CD4-positive, alpha-beta T cell treated with Interleukin-15 for 4 hours (primary cell): ENCODE results near the gene CD300A.

Experiments
- DNase-seq: peaks from one replicate; pipeline ENCODE4 v3.0.0-alpha.2; 2020; ENCODE audit warnings: low spot score

Gene CD300A

GRCh38 chr17:74466111-74466827, at the start of gene CD300A:
Gene CD300A, plus strand, starts transcription at chr17:74466634. Its CDS starts 70 bp downstream, at chr17:74466704.
- no peak for DNase-seq

DNA sequence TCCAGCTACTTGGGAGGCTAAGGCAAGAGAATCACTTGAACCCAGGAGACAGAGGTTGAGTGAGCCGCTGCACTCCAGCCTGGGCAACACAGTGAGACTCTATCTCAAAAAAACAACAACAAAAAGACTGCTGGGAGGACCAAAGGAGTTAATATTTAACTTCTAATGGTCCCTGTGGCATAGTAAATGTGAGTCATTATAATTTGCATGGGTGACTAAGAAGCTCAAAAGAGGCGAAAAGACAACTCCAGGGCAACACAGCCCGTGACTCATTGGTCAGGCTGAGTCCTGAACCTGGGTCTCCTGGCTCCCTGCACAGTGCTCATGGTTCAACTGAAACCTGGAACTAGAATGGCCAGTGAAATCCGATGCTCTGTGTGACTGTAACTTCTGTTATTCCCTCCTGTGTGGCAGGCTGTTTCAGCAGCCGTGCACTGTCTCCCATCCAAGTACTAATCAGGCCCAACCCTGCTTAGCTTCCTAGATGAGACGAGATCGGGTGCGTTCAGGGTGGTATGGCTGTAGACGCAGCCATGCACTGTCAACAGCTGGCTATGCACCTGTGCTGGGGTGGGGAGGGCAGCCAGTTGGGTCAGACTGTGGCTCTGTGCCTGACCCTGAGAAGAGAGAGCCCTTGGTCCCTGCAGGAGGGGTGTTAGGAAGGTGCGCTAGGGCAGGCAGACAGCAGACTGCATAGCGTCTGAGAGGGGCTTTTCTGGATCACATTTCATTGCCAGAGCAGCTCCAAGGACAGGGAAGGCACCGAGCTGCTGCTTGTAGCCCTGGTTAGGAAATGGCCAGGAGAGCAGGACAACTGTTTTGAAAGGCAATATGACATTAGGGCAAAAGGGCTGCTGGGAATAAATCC, 49.0 kb upstream of the CD300A start:
- no peak for DNase-seq

DNA sequence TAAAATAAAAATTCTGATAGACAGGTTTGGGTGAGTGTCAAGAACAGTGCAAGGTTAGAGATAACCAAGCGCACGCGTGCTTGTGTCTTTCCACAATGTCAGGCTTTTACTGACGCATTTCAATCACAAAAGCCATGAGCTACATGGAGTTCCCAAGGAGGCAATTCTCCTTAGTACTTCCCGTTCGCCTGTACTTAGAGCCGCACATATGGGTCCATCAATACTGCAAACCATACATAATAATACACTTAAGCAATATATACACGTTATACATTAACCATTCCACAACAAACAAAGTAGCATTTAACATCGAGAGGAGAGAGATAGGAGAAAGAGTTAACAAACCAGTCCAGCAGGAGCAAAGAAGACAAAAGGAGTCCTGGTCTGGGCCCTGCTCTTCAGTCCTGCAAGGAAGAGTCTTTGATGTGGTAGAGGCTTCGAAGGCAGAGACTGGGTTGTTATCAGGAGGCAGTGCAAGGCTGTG, 46.5 kb upstream of the CD300A start:
- no peak for DNase-seq

GRCh38 chr17:74424117-74424516, 42.3 kb upstream of the CD300A start:
- DNase-seq: no peak

DNA sequence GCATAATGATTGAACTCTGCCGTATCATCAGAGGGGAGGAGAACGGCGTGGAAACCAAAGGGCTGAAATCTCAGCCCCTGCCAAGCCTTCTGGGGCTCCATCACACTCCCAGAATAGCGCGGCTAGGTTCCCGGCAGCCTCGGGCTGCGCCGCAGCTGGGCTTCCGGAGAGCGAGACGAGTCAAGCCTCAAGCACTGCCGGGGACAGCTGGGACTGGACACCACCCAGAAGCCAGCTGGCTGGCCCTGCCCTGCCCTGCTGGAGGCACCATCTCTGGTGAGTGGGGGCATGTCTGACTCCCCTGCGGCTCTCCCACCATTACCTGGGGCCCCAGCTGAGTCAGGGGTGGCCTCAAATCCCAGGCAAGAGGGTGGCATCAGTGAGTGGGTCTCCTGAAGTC, 41.8 kb upstream of the CD300A start:
- DNase-seq: no peak

DNA sequence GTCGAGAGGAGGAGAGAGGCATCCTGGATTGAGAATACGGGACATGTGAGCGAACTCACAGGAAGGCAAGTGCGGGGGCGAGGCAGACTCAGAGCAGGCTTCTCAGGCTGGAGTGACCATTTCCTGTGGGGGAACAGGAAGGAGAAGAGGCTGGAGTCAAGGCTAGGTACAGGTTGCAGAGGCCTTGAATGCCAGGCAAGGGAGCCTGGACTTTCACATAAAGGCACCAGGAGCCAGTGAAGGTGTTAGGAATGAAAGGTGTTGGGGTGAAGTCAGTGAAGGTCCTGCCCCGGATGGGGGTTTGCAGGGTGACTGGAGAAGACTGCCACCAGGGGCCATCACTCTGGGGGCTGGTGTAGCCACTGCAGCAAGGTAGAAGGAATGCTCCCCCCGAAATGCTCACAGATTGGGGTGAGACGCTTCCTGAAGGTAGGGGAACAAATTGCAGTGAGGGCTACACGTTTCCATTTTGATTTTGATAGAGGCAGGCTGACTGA, 39.8 kb upstream of the CD300A start:
- no peak for DNase-seq

DNA sequence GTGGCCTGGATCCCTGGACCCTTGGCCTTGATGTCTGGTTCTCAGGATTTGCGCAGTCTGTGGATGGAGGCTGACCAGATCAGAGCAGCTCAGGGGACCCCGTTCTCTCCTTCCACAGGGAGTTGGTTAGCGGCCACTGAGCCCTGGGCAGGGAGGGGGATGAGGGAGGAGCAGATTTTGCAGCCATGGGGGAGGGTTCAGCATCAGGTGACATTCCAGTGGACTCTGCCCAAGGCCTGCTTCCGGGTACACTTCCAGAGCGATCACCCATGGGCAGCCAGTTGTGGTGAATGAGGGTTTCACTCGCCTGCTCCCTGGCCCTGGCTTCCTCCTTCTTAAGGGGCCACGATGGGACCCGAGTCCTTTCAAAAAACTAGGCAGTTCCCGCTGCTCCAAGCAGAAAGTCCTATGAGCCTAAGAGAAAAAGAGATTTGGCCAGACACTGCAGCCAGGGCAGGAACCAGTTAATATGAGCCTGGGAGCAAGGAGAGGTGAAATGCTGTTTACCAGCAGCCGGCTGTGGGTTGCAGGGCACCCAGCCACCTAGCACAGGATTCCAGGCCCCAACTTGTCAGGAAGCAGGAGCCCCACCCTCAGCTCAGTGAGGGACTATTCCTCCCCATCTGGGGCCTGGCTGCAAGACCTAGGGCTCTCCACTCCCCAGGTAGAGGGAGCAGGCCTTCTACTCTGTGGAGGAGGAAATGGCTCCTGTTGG, 39.2 kb upstream of the CD300A start:
- DNase-seq: no peak

DNA sequence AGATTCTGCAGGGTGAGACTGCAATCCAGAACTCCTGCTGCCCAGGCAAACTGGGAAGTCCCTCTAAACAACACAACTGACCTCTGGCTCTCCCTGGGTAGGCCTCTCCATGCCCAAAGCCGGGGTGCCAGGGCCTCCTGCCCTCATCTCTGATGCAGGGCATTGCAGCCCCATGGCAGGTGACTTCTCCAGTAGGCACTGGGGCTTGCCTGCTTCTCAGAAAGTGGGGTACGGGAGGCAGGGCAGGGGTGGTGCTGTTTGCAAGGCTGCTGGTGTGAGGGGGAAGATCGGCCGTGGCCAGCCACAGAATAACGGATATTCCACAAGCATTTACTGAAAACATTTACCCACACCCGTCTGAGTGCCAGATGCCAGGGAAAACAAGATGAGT, 38.7 kb upstream of the CD300A start:
- no peak for DNase-seq

- DNase-seq: no peak
Measured at GRCh38 chr17:74429604-74430384, 36.6 kb upstream of the CD300A start.

- no peak for DNase-seq
Measured at GRCh38 chr17:74430385-74430705, 36.1 kb upstream of the CD300A start.

DNA sequence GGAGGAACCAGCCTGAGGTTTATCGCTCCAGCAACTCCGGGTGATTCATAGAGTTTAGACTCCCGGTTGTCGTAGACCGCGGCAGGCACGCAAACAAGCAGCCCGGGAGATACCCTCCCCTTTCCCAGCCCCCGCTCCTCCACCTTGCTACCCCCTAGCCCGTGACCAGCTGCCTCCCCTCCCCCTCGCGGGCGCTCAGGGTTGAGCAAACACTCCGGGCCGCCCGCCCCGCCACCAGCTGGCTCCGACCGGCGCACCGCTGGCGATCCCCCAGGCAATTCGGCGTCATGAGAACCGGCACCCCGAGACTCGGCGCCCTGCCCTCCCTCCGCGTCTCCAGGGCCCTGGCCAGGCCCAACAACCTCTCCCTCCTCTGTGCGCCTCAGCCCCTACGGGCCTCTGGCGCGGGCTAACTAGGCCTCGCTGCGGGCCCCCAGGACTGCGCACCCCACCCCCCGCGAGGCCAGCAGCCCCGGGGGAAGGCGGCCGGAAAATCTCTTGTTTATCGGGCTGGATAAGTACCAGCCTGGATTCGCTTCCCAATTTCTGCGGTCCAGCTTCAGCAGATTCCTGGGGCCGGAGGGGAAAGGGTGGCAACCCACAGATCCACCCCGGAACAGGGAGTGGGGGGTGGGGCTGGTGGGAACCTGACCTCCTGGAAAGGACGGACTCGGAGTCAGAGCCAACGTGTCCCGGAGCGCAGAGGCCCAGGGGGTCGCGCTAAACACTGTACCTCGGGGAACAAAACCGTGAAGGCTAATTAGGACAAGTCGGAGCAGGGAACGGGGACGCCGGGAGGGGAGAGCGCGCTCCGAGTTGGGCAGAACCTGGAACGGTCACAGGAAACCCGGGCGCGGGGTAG, 35.5 kb upstream of the CD300A start:
- no peak for DNase-seq

DNA sequence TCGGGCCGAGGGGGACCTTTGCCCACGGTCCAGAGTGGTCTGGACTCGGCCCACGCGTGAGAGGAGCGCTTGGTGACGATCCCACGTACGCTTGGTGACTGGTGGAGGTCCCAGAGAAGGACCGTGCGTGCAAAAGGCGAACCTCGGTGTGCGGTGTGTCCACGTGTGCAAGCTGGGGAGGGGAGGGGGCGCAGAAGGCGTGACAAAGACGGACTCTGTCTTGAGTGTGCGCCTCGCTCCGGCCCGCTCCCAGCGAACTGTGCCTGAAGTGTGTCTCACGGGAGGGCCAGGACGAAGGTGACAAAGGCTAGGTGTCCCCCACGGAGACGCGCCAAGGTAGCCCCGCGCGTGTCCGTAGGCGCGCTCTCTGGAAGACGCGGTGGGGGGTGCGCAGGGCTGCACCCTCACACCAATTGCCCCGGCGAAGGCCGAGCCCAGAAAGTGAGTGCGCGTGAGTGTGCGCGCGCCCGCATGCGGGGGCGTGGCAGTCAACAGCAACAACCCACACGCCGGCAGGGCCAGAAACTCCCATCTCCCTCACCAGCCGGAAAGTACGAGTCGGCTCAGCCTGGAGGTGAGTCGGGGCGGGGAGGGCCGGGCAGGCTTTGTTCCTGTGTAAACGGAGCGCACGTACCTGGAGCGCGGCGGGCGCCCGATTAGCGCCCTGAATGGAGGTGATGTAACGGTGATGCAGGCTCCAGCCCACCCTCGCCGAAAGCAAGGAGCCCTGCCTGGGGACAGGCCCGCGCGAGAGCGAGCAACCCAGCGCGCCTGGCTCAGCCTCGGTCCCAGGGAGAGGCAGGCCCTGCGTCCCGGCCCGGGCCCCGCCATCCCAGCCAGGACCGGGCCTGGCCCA, 34.6 kb upstream of the CD300A start, which contains the start of gene GPRC5C:
TSS of gene GPRC5C (plus strand) at position 521 of the 856 bp plus-strand sequence. CDS start 7,689 bp downstream, outside the sequence.
- peak; percentile 12 for DNase-seq

GRCh38 chr17:74432424-74432690, 34.1 kb upstream of the CD300A start:
- DNase-seq: no peak

DNA sequence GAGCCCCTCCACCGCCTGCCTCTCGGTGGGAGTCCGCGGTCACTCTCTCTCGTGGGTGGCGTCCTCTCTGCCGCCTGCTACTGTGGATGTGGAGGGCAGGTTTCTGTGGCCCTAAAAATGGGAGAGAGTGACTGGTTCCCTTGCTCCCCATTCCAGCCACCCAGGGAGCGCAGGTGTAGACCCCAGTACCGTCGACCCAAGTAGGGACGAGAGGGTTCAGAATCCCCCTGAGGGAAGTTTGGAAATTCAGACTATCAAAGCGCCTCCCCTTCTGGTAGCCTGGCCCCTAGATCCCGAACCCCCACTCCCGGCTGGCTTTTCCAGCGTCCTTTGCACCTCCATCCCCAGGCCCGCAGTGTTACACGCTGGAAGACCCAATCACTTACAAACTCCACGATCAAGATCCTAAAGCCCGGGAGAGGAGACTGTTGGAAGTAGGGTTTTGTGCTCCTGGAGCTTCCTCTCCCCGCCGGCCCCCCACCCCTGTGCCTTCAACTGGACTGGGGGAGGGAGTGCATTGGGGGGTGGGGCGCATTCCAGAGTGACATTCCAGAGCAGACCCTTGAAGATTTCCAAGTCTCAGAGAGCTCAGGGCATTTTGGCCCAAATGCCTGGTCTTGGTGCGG, 33.6 kb upstream of the CD300A start:
- no peak for DNase-seq

DNA sequence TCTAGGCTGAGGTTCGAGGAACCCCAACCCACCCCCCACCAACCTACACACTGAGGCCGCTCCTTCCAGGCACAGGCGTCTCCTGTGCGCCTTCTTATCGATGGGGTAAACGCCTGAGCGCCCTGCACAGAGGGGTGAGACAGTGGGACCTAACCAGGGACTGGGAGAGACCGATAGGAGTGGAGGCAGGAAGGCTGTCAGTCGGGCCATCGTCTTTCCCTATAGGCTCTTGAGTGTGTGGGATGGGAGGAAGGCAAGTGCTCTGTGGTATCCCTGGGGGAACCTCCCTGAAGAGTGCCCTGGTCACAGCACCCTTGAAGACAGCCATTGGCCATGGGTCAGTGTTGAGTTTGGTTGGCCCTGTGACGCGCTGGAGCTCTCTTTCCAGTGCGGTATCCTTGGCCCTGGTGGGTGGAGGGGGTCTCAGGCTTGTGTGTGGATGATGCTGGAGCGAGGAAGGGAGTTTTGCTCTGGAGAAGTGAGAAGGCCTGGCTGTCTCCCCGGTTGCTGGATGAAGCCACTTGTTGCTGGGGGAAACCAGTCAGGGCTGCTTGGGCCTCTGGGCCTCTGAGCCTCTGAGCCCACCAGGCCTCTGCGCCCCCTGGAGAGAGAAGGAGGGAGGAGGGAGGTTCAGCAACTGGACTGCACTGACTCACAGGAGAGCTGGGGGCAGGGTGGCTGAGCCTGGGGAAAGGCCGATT, 32.9 kb upstream of the CD300A start:
- DNase-seq: no peak

DNA sequence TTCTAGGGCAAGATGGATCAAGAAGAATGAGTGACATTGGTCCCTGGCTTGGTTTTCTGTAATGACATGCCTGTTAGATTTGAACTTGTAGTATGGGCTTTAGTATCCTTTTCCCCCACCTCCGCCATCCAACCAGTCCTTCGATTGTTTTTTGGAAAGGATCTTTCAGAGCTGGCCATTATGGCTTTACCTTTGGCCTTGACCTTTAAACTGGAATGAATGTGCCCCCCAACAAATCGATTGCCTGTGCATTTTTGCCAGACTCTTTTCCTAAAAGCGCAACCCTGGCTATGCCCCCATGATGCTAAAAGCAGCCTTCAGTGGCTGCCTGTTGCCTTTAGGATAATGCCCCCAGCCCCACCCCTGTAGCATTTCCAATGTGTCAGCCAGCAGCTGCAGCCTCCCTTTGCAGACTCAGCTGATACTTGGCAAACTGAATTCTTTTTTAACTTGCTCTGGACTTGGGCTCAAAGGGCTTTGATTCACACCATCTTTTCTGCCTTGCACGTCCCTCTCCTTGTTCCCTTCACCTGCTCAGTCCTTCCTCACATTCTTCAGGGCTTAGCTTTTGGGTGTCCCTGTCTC, 30.6 kb upstream of the CD300A start:
- no peak for DNase-seq

GRCh38 chr17:74437702-74438101, 28.7 kb upstream of the CD300A start:
- DNase-seq: no peak
